Measurements from ENCODE around the gene MUC2.

MUC2 gene

DNA sequence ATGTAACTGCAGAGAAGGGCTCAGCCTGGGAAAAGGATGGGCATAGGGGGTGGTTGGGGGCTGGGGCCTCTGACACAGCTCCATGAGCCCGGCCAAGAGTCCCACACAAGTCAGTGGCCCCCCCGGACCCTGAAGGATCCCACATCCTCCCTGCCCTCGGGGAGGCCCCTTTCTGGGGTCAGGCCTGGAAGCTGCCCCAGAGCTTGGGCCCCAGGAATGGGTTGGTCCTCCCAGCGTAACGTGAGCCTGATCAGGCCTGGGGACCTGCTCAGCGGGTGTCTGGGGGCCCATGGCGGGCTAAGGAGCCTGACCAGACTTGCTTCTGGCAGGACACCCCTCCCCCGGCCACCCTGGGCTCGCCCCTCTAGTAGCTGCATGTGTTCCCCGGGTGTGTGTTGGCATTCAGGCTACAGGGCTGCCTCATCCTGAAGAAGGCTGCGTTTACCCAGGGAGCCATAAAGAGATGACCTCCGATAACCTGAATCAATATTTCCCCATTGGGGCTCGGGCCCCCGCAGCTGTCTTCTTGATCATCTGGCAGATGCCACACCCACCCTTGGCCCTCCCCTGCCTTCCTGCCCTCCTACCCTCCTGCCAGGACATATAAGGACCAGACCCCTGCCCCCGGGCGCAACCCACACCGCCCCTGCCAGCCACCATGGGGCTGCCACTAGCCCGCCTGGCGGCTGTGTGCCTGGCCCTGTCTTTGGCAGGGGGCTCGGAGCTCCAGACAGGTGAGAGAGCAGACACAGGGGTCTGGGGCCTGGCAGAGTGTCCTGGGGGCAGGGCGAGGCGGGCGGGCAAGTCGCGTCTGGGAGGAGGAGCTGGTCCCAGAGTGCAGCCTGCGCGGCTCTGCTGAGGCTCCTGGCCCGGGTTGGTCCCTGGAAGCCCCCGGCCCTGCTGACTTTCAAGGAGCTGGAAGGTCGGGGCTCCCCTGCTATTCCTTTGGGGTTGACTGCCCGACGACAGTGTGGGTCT lies at the start of gene MUC2:
Gene MUC2 (plus strand): TSS at position 631 of the 978 bp plus-strand sequence.
- DNase-seq = no peak

- DNase-seq = no peak
These were observed 49.1 kb upstream of the MUC2 start for GRCh38 chr11:1025410-1026162.

- DNase-seq = no peak
These were observed 48.6 kb upstream of the MUC2 start for GRCh38 chr11:1026163-1026450.

GRCh38 chr11:1026641-1027482 lies 47.8 kb upstream of the MUC2 start:
- DNase-seq = no peak

DNA sequence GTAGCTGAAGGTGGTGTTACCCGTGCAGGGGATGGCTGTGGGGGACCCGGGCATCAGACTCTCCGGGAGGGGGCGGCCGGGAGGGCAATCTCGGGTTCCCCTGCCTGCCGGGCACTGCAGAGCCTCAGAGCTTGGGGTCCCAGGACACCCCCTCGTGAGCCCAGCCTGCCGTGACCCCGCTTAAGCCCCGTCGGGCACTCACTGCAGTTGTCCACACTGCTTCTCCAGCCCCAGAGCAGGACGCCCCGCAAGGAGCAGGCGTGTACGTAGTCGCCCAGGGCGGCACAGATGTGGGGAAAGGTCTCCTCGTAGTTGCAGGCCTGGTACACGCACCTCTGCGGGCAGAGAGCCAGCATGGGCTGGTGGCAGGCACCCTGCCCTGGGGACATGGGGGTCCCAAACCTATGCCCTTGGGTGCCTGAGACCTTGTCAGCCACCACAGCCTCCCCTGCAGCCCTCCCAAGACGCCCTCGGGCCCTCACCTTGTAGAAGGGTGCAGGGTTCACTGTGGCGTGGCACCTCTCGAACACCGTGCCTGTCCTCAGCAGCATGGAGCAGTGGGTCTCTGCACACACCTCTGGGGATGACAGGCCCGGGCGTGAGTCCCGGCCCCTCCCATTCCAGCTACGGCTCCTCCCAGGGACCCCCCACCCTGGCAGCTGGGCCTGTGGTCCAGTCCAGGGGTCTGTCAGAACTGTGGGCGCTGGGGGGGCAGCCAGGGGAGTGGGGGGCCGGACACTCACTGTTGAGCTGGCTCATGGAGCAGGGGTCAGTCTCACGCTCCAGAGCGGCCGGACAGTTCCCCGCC lies 47.0 kb upstream of the MUC2 start:
- no peak for DNase-seq

GRCh38 chr11:1028291-1028540 lies 46.5 kb upstream of the MUC2 start:
- no peak for DNase-seq

GRCh38 chr11:1028616-1029015 lies 46.1 kb upstream of the MUC2 start:
- no peak for DNase-seq

GRCh38 chr11:1029051-1029450 lies 45.6 kb upstream of the MUC2 start:
- no peak for DNase-seq

- DNase-seq = no peak
These were observed 45.0 kb upstream of the MUC2 start for GRCh38 chr11:1029654-1030053.

DNA sequence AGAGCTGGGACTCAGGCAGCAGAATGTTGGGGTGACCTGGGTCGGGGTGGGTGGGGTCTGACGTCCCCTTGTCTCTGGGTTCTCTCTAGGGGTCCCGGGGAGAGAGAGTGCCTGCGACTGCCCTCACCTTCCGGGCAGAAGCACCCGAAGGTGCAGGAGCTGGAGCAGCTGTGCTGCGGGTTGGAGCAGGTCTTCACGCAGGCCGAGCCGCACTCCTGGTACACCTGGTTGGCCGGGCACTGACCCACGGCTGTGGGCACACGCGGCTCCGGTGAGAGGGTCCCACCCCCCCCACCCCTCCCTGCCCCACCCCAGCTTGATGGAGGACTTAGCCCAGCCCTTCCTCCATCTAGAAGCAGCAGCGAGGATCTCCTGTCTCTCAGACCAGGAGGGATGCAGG lies 44.6 kb upstream of the MUC2 start:
- DNase-seq = no peak

DNA sequence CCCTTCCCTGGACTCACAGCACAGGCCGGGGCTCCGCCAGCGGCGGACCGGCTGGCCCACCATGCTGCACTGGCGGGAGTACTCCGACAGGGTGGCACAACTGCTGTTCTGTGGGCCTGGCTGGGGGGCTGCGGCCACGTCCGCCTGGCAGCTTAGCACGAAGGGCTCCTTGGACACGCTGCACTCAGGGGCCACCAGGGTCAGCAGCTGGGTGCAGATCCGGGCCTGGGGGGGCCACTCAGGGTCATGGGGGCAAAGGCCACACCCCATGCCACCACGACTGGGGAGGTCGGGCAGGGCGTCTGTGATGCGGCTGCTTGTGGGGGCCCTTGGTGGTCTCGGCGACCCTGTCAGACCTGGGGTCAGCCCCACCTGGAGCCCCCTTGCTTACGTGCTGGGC lies 44.1 kb upstream of the MUC2 start:
- no peak for DNase-seq

DNA sequence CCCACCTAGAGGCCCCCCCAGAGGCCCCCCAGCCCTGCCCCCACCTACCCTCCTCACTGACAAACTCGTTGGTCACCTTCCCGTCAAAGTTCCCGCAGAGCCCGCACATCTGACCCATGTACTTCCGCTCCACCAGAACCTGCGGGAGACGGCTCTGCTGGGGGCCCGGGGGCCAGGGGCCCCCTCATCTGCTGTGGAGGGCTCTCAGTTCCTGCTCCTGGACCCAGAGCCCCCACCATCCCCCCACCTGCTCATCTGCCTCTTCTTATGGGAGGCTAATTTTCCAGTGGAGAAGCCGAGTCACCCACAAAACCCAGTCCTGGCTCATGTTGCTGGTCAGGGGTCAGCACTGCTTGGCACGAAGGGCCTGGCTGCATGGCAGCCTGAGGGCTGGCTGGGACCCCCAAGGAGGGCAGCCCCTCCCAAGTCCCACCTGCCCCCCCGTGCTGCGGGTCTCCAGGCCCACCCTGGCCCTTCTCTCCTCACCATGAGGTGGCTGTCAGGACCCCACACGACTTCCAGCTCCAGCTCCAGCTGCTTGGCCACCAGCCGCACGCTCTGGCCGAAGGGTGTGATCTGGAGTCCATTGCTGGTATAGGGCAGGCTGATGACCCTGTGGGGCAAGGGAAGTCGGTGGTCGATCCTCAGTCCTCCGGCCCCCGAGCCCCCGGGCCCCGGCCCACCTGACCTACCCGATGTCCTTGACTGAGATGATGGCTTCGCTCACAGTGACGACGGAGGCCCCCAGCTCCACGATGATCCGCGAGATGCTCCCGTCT lies 43.4 kb upstream of the MUC2 start:
- DNase-seq = no peak

GRCh38 chr11:1032310-1032891 lies 42.3 kb upstream of the MUC2 start:
- no peak for DNase-seq

- DNase-seq = no peak
These were observed 41.5 kb upstream of the MUC2 start for GRCh38 chr11:1033016-1033798.

DNA sequence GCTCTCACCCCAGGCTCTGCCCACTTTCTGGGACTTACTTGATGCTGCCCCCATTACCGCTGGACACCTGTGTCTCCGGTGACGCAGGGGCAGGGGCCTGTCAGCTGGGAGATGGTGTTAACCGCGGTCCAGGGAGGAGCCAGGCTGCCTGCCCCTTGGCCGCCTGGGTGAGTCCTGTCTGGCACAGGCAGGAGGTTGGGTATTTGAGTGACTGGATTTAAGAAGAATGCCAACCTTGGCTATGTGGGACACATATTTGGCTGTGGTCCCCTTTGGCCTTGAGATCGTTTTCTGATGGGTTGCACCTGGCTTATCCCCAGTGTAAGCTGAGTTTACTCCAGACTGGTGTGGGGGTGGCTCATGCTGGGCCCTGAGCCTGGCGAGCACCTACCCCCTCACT lies 40.7 kb upstream of the MUC2 start:
- DNase-seq = no peak

- no peak for DNase-seq
These were observed 40.0 kb upstream of the MUC2 start for GRCh38 chr11:1034456-1035295.

DNA sequence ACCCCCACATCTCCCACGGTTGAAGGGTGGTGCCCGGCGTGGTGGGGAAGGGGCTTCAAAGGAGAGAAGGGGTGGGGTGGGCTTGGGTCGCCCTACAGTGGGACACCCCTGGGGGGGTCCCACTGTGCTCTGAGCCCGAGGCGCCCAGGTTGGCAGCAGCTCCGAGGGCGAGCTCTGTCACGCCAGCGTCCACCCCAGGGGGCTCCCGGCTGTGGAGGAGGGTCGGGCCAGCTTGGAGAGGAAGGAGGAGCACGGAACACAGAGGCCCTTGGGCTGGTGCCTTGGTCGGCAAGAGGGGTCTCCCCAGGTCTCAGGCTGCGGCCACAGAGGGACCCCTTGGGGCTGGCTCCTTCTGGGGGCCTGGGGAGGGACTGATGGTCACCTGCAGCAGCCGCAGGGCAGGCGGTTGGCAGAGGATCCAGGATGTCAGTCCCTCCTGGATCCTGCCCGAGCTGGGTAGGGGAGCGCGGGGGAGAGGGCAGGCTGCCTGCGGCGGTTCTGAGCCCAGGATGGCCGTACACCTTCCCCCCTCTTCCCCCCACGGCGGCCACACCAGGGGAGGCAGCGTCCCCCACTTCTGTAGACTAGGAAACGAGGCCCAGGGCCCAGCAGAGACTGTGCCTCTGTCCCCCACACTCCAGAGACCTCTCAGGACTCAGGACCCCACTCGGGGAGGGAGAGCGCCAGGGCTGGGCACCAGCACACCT lies 38.9 kb upstream of the MUC2 start:
- DNase-seq = no peak

DNA sequence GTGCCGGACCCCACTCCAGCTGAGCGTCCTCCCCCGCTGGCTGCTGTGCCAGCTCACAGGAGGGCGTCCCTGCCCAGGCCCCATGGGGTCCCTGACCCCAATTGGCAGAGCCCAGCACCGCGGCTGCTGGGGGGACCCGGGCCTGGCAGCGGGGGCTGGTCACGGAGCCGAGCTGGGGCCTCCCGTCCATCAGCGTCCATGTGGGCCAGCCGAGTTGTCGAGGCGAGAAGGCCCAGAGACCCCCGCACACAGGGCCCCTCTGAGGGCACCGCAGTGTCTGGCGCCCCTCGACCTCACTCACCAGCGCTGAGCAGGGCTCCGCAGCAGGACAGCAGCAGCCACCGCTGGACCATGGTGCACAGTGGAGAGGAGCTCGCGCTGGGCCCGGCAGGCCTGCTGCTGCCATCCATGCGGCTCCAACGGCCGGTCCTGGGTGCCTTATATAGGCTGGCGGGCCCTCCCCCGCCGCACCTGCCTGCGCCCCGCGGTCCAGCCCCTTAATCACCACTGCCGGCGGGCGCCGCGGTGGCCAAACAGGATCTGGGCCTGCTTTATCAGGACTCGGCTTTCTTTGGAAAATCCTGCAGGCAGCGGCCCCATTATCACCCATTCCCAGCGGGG lies 38.3 kb upstream of the MUC2 start, which contains the start of gene MUC6:
Gene MUC6 (minus strand): TSS at position 416 of the 621 bp plus-strand sequence. CDS start 63 bp downstream, at position 353.
- no peak for DNase-seq
